ENCODE measurements around the gene BRSK1.

The BRSK1 gene

DNA sequence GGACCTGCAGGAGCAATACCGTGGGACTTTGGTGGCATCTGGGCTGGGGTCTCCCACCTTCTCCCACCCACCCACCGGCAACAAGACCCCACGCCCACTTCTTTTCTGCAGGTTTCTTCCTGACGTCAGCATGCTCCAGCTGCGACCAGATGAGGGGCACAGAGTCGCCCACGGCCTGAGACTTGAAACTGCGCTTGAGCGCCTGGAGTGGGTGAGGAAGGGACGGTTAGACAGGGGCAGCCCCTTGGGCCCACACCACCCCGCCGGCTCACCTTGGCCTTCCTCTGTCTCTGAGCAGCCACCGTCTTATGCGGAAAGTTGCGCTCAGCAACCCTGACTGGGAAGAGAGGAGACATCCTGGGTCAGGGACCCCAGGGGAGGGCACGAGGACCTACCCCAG, 77.1 kb downstream of the BRSK1 start:
- H3K9ac ChIP-seq (ENCODE audit: low read length), result no peak overlapping the region
- no peak overlapping the region for H3K4me3 ChIP-seq (ENCODE audit: low read length)
- no peak overlapping the region for H3K27ac ChIP-seq (ENCODE audit: low read length)
- H2AFZ ChIP-seq (ENCODE audit: low read length), result no peak overlapping the region
- no peaks in the 10 kb centered on the region for H3K9me2 ChIP-seq (replicated peaks; ENCODE audit: insufficient read depth, low read length)
- TF ChIP-seq EZH2phosphoT487 (IDR thresholded peaks at IDR 0.05; ENCODE audit: low read length) (no peak), CTCF (IDR thresholded peaks at IDR 0.05; ENCODE audit: low read length) (no peak), EZH2 (optimal IDR thresholded peaks at IDR 0.05; ENCODE audit: low read depth, low read length) (no peak)
- H3K4me2 ChIP-seq (ENCODE audit: low read depth, low read length), result no peak overlapping the region
- H3F3A ChIP-seq (ENCODE audit: insufficient read depth, low read length), result no peaks in the 10 kb centered on the region
- H4K20me1 ChIP-seq (ENCODE audit: insufficient read depth, low read length), result no peaks in the 10 kb centered on the region
- DNase-seq, result no peak
- peaks cover 54% of the 10 kb centered on the region for H3K27me3 ChIP-seq (replicated peaks; ENCODE audit: insufficient read depth, low read length)
- H3K79me2 ChIP-seq (ENCODE audit: low read length), result no peaks in the 10 kb centered on the region
- H3K4me1 ChIP-seq (ENCODE audit: low read length), result peaks cover 5% of the 10 kb centered on the region
- H3K9me3 ChIP-seq (replicated peaks; ENCODE audit: insufficient read depth, low read length), result no peaks in the 10 kb centered on the region
- H3K36me3 ChIP-seq (replicated peaks; ENCODE audit: insufficient read depth, low read length), result no peaks in the 10 kb centered on the region

Data from MM.1S (cell line).